Subcutaneous abdominal adipose tissue (tissue), 5 donors: ENCODE data around the gene CAPN11.
"Not testable (repeated sequence)": the region's sequence is repeated elsewhere in the genome, so short reads cannot be mapped to it uniquely, and the experiment has no call there.

Source experiments
- H3K27ac ChIP-seq: one replicate; pipeline ENCODE4 v1.7.0; 2013; ENCODE audit warnings: low read depth, mild to moderate bottlenecking, inconsistent platforms, low read length, moderate library complexity
- H3K27me3 ChIP-seq, 5 donors: one replicate each; pipeline ENCODE4 v1.7.0; 2013; ENCODE audit warnings: low read length in 5 of 5, inconsistent platforms in 1 of 5; ENCODE audit not compliant: control insufficient read depth in 5 of 5, insufficient read depth in 4 of 5
- H3K36me3 ChIP-seq, 5 donors: one replicate each; pipeline ENCODE4 v1.7.0; 2013; ENCODE audit warnings: low read length in 5 of 5; ENCODE audit not compliant: control insufficient read depth in 5 of 5, insufficient read depth in 5 of 5
- H3K4me1 ChIP-seq, 5 donors: one replicate each; pipeline ENCODE4 v1.7.0; 2013; ENCODE audit warnings: low read length in 5 of 5, mild to moderate bottlenecking in 3 of 5, moderate library complexity in 1 of 5; ENCODE audit not compliant: control insufficient read depth in 5 of 5, insufficient read depth in 5 of 5
- H3K4me3 ChIP-seq, 5 donors: one replicate each; pipeline ENCODE4 v1.7.0; 2013; ENCODE audit warnings: low read length in 5 of 5, low read depth in 1 of 5
- H3K9ac ChIP-seq, 5 donors: one replicate each; pipeline ENCODE4 v1.7.0; 2013; ENCODE audit warnings: low read length in 5 of 5, mild to moderate bottlenecking in 4 of 5, moderate library complexity in 3 of 5
- H3K9me3 ChIP-seq, 5 donors: one replicate each; pipeline ENCODE4 v1.7.0; 2013; ENCODE audit warnings: low read length in 5 of 5; ENCODE audit not compliant: control insufficient read depth in 5 of 5
- donor health status: healthy.
- donor health status: healthy.
- donor health status: healthy.
- donor health status: healthy.
- donor health status: healthy.

The CAPN11 gene

GRCh38 chr6:44189257-44189656 lies 30.6 kb downstream of the CAPN11 start:
- Histone ChIP-seq H3K27ac (no peak overlapping the region), H3K9ac (no peak overlapping the region), H3K4me1 (peaks cover 0 to 24% (median 6%) of the 10 kb centered on the region in 5 donors), H3K36me3 (no peaks in the 10 kb centered on the region), H3K27me3 (no peaks in the 10 kb centered on the region), H3K4me3 (no peak overlapping the region), H3K9me3 (no peaks in the 10 kb centered on the region)

DNA sequence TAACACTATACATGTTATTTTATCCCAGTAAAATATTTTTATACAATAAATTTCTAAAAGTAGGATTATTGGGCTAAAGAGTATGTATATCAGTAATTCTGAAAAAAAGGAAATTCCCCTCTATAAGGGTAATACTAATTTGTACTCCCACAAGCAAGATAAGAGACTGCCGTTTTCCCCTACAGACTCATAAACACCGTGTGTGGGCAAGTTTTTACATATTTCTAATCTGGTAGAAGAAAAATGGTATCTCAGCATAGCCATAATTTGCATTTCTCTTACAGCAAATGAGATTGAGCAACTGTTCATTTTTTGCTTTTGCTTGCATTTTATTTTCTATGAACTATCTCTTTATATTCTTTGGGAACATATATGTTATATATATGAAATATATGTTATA lies 32.1 kb downstream of the CAPN11 start:
- H3K27me3 ChIP-seq, result no peaks in the 10 kb centered on the region
- peaks cover 0 to 24% (median 6%) of the 10 kb centered on the region in 5 donors for H3K4me1 ChIP-seq
- no peak overlapping the region for H3K4me3 ChIP-seq
- H3K9me3 ChIP-seq, result no peaks in the 10 kb centered on the region
- H3K9ac ChIP-seq, result no peak overlapping the region
- H3K27ac ChIP-seq, result no peak overlapping the region
- H3K36me3 ChIP-seq, result no peaks in the 10 kb centered on the region

DNA sequence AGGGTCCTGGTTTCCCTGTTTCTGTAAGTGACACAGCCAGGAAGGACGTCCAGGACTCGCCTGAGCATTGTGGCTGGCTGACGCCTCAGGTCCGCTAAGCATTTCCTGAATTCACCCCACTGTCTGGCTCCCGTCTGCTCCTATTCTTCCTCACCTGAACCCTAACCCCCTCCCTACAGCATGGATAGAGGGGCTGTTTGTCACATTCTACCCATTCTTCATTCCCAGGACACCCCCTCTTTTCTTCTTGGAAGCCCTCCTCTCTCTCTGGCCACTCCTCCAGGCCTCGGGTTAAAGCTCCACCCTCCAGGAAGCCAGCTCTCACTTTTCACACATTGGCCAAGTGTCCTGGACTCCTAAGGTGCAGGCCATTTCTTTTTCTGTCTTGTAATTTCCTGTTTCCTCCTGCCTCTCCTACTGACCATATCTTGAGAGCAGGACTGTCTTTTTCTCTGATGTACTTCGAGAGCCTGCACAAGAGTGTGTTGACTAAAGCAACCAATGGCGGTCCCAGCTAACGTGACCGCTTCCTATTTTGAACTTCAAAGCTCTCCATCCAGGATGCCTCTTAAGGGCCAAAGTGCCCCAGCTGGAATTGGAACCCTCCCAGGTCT lies 33.9 kb downstream of the CAPN11 start:
- peak overlapping the region; percentile 45 to 53 (median 51) for H3K4me3 ChIP-seq
- peaks cover 0 to 12% (median 6%) of the 10 kb centered on the region in 5 donors for H3K4me1 ChIP-seq
- H3K27ac ChIP-seq, result peak overlapping the region; percentile 47
- no peaks in the 10 kb centered on the region for H3K27me3 ChIP-seq
- H3K9me3 ChIP-seq, result no peaks in the 10 kb centered on the region
- H3K36me3 ChIP-seq, result no peaks in the 10 kb centered on the region
- peak overlapping the region in 3 of 5 donors; percentile 35 to 52 (median 48) for H3K9ac ChIP-seq

DNA sequence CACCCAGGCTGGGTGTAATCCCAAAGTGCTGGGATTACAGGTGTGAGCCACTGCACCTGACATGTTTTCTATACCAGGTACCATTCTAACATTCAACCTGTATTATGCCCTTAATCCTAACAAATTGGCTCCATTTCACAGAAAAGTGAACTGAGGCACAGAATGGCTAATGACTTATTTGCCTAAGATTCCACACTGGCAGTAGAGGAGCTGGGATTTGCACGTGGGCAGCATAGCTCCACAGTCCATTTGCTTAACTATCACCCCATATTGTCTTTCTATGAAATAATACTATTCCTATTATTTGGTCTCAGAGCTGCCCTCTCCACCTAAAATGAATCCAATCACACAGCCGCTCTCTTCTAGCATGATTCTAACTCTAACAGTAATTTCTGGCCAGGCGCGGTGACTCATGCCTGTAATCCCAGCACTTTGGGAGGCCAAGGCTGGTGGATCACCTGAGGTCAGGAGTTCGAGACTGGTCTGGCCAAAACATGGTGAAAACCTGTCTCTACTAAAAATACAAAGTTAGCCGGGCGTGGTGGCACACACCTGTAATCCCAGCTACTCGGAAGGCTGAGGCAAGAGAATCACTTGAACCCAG lies 34.8 kb downstream of the CAPN11 start:
- Histone ChIP-seq H3K9me3 (no peaks in the 10 kb centered on the region), H3K9ac (no peak overlapping the region), H3K27me3 (no peaks in the 10 kb centered on the region), H3K4me1 (peaks cover 0 to 12% (median 6%) of the 10 kb centered on the region in 5 donors), H3K36me3 (no peaks in the 10 kb centered on the region), H3K4me3 (no peak overlapping the region), H3K27ac (no peak overlapping the region)

DNA sequence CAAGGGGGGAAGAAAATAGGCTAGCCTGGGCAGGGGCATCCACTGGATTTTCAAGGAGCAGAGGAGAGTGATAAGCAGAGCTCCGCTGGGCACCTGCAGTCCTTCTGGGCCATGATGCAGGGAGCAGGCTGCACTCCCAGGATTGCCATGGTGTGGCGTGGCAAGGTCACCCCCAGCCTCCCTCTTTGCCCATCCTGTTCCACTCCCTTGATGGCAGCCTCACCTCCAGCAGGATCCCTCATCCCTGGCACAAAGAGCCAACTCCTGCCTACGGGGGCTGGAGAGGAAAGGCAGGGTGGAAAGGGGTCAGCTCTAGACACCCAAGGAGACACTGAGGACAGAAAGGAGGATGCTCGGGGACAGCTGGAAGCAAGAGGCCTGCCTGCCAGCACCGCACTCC lies 35.7 kb downstream of the CAPN11 start:
- no peaks in the 10 kb centered on the region for H3K27me3 ChIP-seq
- H3K4me1 ChIP-seq, result peaks cover 0 to 16% (median 12%) of the 10 kb centered on the region in 5 donors
- H3K36me3 ChIP-seq, result no peaks in the 10 kb centered on the region
- H3K9me3 ChIP-seq, result no peaks in the 10 kb centered on the region
- H3K4me3 ChIP-seq, result no peak overlapping the region
- H3K9ac ChIP-seq, result no peak overlapping the region
- no peak overlapping the region for H3K27ac ChIP-seq

DNA sequence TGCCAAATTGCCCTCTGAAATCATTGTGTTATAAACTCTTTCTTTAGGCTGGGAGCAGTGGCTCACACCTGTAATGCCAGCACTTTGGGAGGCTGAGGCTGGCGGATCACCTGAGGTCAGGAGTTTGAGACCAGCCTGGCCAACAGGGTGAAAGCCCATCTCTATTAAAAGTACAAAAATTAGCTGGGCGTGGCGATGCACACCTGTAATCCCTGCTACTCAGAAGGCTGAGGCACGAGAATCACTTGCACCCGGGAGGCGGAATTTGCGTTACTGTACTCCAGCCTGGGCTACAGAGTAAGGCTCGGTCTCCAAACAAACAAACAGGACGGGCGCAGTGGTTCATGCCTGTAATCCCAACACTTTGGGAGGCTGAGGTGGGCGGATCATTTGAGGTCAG lies 37.7 kb downstream of the CAPN11 start:
- H3K9me3 ChIP-seq, H3K36me3 ChIP-seq, H3K4me3 ChIP-seq, H3K27me3 ChIP-seq, H3K9ac ChIP-seq, H3K27ac ChIP-seq: not testable (repeated sequence)
- H3K4me1 ChIP-seq, result peaks cover 0 to 27% (median 22%) of the 10 kb centered on the region in 5 donors

DNA sequence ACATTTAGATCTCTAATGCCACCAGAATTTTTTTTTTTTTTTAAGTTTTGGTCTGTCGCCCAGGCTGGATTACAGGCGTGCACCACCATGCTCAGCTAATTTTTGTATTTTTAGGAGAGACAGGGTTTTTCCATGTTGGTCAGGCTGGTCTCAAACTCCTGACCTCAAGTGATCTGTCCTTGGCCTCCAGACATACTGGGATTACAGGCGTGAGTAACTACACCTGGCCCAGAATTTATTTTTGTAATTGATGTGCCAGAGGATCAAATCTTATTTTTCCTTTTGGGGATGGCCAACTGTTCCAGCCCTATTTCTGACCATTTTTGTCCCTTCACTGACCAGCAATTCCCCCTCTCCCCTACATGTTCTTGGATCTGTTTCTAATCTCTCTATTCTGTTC lies 40.1 kb downstream of the CAPN11 start:
- Histone ChIP-seq H3K27me3 (no peaks in the 10 kb centered on the region), H3K9ac (peak overlapping the region in 1 of 5 donors; percentile 42), H3K27ac (peak overlapping the region; percentile 49), H3K36me3 (no peaks in the 10 kb centered on the region), H3K4me3 (no peak overlapping the region), H3K9me3 (no peaks in the 10 kb centered on the region), H3K4me1 (peaks cover 9 to 45% (median 33%) of the 10 kb centered on the region in 5 donors)

- Histone ChIP-seq H3K27ac (peak overlapping the region; percentile 30), H3K36me3 (no peaks in the 10 kb centered on the region), H3K4me3 (no peak overlapping the region), H3K27me3 (no peaks in the 10 kb centered on the region), H3K9ac (no peak overlapping the region), H3K9me3 (no peaks in the 10 kb centered on the region), H3K4me1 (peaks cover 9 to 49% (median 36%) of the 10 kb centered on the region in 5 donors)
These were observed 41.3 kb downstream of the CAPN11 start for GRCh38 chr6:44199883-44200282.

- Histone ChIP-seq H3K27me3 (no peaks in the 10 kb centered on the region), H3K9me3 (no peaks in the 10 kb centered on the region), H3K4me3 (peak overlapping the region in 1 of 5 donors; percentile 17), H3K4me1 (peaks cover 9 to 49% (median 36%) of the 10 kb centered on the region in 5 donors), H3K36me3 (no peaks in the 10 kb centered on the region), H3K9ac (peak overlapping the region in 4 of 5 donors; percentile 48 to 65 (median 56)), H3K27ac (peak overlapping the region; percentile 100)
These were observed 42.6 kb downstream of the CAPN11 start for GRCh38 chr6:44201200-44201599.

- Histone ChIP-seq H3K9ac (peak overlapping the region in 4 of 5 donors; percentile 54 to 83 (median 61)), H3K4me3 (peak overlapping the region in 3 of 5 donors; percentile 8 to 17 (median 11)), H3K9me3 (no peaks in the 10 kb centered on the region), H3K27ac (peak overlapping the region; percentile 100), H3K4me1 (peaks cover 9 to 49% (median 36%) of the 10 kb centered on the region in 5 donors), H3K27me3 (no peaks in the 10 kb centered on the region), H3K36me3 (no peaks in the 10 kb centered on the region)
These were observed 43.2 kb downstream of the CAPN11 start for GRCh38 chr6:44201638-44202303.
